Measurements from ENCODE around the gene FAM81A. TPM values are rescaled to one million over a fixed set of nuclear protein-coding genes. Genes with fewer than 3 reads are reported as not detected.

The FAM81A gene
- total RNA-seq, 1 donor from 2014 or later = 2.9 TPM

DNA sequence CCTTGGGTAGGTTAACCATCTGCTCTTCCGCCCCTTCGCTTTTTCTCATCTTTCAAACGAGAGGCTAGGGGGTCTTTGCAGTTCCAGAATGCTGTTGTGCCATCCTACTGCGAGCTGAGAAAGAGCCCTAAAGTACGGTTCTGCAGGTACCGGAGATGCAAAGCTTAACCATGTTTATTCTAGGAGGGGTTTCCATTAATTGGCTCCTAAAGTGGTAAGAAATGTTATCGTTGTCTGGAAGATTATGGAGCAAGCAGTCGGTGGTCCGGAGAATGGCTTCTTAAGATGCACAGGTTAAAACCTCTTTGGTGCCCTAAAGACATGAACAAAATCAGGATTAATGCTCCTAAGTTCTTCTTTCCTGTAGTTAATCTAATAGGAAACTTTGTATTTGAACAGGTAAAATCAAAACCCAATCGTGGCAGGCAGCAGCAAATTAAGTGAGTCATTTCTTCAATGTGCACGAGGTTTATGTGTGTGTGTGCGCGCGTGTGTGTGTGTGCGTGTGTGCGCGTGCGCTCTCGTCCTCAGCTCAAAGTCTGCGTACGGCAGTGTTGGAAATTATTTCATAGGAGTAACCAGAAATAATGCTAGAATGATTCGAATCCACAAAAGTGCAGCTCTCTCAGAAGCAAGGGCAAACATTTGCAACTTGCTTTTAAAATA, 772 bp downstream of the FAM81A start:
- Histone ChIP-seq H3K27ac (replicated peaks) (peak overlapping the region; percentile 40), H3K4me1 (peaks cover 20% of the 10 kb centered on the region), H3K36me3 (no peaks in the 10 kb centered on the region), H3K27me3 (ENCODE audit: low read depth) (no peaks in the 10 kb centered on the region), H3K9me3 (replicated peaks) (no peaks in the 10 kb centered on the region), H3K4me3 (peak overlapping the region; percentile 76)
- intact Hi-C loops (cut with micrococcal nuclease) = no loop called here
- TF ChIP-seq, protein P1, sequence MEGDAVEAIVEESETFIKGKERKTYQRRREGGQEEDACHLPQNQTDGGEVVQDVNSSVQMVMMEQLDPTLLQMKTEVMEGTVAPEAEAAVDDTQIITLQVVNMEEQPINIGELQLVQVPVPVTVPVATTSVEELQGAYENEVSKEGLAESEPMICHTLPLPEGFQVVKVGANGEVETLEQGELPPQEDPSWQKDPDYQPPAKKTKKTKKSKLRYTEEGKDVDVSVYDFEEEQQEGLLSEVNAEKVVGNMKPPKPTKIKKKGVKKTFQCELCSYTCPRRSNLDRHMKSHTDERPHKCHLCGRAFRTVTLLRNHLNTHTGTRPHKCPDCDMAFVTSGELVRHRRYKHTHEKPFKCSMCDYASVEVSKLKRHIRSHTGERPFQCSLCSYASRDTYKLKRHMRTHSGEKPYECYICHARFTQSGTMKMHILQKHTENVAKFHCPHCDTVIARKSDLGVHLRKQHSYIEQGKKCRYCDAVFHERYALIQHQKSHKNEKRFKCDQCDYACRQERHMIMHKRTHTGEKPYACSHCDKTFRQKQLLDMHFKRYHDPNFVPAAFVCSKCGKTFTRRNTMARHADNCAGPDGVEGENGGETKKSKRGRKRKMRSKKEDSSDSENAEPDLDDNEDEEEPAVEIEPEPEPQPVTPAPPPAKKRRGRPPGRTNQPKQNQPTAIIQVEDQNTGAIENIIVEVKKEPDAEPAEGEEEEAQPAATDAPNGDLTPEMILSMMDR (IDR thresholded peaks at IDR 0.05; ENCODE audit: borderline replicate concordance) = no peak
- no peak for DNase-seq

DNA sequence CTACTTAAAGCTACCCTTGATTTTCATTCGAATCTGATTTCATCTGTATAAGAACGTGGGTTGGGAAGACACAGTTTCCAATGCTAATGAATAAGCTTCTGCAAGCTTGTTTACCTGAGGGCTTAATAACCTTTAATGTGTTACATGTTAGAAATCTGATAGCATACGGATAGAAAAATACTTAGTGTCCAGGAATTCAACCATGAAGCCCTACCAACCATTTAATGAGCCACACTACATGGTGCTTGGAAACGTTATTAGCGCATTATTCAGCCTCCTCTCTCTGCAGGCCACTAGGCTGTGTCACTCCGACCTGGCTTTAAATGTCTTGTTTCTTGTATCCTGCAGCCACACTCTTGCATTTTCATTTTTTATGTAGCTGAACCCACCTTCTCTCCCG, 1.6 kb downstream of the FAM81A start:
- H3K9me3 ChIP-seq (replicated peaks) = no peaks in the 10 kb centered on the region
- TF ChIP-seq, protein P1 (IDR thresholded peaks at IDR 0.05; ENCODE audit: borderline replicate concordance) = no peak
- no peak for DNase-seq
- no peak overlapping the region for H3K4me3 ChIP-seq
- no peaks in the 10 kb centered on the region for H3K36me3 ChIP-seq
- no peaks in the 10 kb centered on the region for H3K27me3 ChIP-seq (ENCODE audit: low read depth)
- intact Hi-C loops (cut with micrococcal nuclease) = no loop called here
- H3K27ac ChIP-seq (replicated peaks) = no peak overlapping the region
- H3K4me1 ChIP-seq = peaks cover 20% of the 10 kb centered on the region

DNA sequence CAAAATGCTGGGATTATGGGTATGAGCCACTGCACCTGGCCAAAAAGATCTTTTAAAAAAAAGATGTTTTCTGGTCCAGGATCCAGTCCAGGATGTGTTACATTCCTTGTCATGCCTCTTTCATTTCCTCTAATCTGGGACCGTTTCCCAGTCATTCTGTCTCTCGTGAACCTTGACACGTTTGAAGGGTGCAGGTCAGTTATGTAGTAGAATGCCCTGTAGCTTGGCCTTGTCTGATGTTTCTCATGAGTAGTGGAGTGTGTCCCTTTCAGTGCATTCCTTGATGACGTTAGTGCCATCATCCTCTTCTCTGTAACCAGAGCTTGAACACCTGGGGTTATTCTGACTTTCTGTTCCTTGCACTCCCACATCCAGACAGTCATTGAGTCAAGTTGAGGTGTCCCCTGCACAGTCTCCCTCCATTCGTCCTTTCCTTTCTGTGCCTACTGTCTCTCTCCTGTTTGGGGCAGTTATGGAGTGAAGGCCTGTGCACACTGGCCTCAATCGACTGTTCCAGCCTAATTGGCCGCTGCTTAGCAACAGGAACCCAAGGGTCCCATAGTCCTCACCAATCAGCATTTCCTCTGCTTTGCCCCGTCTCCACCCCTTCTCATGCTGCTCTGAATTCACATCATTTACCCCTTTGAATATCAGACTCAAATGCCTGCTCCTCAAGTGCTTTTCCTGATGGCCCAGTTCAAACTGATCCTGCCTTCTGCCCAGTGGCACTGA, 5.5 kb downstream of the FAM81A start:
- Histone ChIP-seq H3K36me3 (no peaks in the 10 kb centered on the region), H3K27ac (replicated peaks) (no peak overlapping the region), H3K4me3 (no peak overlapping the region), H3K4me1 (peaks cover 3% of the 10 kb centered on the region), H3K9me3 (replicated peaks) (no peaks in the 10 kb centered on the region), H3K27me3 (ENCODE audit: low read depth) (no peaks in the 10 kb centered on the region)
- intact Hi-C loops (cut with micrococcal nuclease) = no loop called here
- TF ChIP-seq, protein P1 (IDR thresholded peaks at IDR 0.05; ENCODE audit: borderline replicate concordance) = no peak
- no peak for DNase-seq

DNA sequence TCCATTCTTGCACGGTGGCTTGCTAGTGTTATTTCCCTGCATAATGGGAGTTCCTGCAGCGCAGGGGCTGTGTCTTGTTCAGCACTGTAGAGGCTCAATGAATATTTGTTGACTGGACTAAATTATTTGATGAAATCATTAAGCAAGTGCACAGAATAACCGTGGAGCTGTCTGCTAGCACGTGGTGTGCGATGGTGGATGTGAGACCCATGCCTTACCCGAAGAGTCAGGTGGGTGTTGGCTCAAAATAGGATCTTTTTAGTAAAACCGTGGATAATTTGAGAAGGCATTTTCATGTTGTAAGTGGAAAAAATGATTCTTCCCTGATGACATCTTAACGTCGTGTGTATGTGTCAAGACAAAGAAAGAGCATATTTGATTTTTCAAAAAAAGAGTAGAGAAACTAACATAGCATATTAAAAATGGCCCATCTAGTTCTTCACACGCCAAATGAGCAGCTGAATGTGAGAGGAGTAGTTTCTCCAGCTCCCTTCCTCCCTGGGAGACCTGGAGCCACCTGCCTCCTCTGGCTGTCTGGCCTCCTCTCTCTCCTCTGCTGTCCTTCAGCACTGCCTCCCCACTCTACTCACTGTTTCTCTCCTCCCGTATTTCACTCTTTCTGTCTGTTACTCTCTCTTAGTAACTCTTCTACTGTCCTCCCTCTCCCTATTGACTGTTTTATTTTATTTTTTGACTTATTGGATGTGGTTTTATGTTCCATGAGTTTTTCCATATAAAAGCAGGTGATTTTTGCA, 6.3 kb downstream of the FAM81A start:
- intact Hi-C loops (cut with micrococcal nuclease) = no loop called here
- no peaks in the 10 kb centered on the region for H3K9me3 ChIP-seq (replicated peaks)
- TF ChIP-seq, protein P1 (IDR thresholded peaks at IDR 0.05; ENCODE audit: borderline replicate concordance) = no peak

DNA sequence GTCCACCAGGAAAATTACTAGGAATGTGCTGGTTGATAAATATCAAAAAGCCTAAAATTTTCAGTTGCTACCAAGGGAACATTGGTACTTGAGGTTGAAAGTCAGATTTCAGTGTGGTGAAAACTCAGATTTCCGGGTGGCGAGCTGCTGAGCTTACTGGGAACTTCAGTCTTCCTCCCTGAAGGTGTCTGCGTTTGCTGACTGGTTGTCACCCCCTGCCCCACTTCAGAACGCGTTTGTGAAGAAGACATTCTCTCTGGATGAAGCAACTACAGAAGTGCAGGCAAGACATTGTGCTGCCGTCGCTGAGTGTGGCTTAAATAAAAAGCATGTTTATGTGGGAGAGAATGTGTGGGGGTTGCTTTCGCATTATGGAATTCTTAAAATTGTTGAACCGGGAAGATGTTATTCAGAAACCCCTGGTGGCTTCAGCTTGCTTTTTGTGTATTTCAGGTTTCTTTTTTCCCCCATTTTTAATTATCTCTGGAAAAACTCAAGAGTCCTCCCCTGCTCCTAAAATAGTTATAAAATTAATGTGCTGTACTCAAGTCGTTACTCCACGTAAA, 7.1 kb downstream of the FAM81A start:
- Histone ChIP-seq H3K27ac (replicated peaks) (no peak overlapping the region), H3K27me3 (ENCODE audit: low read depth) (no peaks in the 10 kb centered on the region), H3K9me3 (replicated peaks) (no peaks in the 10 kb centered on the region), H3K4me1 (no peaks in the 10 kb centered on the region), H3K4me3 (no peak overlapping the region), H3K36me3 (no peaks in the 10 kb centered on the region)
- intact Hi-C loops (cut with micrococcal nuclease) = no loop called here
- TF ChIP-seq, protein P1 (IDR thresholded peaks at IDR 0.05; ENCODE audit: borderline replicate concordance) = no peak
- no peak for DNase-seq

More for the DNA sequence above, 6.3 kb downstream of the FAM81A start:
- H3K4me1 ChIP-seq = no peaks in the 10 kb centered on the region
- H3K27me3 ChIP-seq (ENCODE audit: low read depth) = no peaks in the 10 kb centered on the region
- no peaks in the 10 kb centered on the region for H3K36me3 ChIP-seq
- H3K4me3 ChIP-seq = no peak overlapping the region
- H3K27ac ChIP-seq (replicated peaks) = no peak overlapping the region
- DNase-seq = no peak

Measured in left ventricle myocardium inferior (tissue), 1 donor.